HG03469 (cell line): ENCODE measurements around the gene SASH1.

Experiments used
- ATAC-seq: cut with Tn5 transposase; IDR thresholded peaks from one replicate; pipeline ENCODE4 v1.9.1; 2021; ENCODE audit warnings: mild to moderate bottlenecking, moderate library complexity, moderate number of reproducible peaks; ENCODE audit not compliant: unreplicated experiment

The SASH1 gene

DNA sequence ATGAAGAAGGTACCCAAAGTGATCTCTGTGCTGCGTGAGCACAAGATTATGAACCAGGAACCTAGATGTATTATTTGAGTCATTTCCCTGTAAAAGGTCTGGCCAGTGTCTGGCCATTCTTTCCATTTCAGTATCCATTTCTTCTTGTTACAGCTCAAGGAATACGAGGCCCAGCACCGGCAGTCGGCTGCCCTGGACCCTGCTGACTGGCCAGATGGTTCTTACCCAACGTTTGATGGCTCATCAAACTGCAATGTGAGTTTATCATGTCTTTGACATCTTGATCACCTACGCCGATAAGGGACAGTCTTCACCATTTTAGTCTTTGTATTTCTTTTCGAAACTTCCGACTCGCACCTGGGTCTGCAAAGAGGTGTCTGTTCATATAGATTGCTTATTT is 144.8 kb downstream of the SASH1 start:
- no peak for ATAC-seq

DNA sequence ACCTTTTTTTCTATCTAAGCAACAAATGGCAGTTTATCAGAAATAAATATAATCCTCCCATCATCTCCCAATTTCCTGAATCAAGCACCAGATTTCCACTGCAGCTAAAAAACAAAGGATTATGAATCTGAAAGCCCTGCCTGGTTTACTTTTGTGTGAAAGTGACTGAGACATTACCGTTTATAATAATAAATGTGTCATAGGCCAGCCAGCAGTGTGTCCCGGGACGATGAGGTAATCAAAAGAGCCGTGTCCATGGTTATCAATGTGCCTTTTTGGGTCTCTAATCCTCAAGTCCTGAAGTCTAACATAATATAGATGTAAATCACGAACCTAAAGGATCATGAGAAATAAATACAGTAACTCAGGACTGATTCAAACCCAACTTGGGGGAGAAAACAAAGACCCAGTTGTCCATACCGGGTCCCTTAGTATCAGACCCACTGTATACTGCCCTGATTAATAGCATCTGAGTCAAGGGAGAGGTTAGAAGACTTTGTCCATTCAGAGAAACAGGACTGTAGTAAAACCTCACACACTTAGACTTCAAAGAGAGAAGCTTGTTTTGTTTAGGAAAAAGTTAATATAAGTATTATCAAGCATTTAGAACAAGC is 149.1 kb downstream of the SASH1 start:
- no peak for ATAC-seq

DNA sequence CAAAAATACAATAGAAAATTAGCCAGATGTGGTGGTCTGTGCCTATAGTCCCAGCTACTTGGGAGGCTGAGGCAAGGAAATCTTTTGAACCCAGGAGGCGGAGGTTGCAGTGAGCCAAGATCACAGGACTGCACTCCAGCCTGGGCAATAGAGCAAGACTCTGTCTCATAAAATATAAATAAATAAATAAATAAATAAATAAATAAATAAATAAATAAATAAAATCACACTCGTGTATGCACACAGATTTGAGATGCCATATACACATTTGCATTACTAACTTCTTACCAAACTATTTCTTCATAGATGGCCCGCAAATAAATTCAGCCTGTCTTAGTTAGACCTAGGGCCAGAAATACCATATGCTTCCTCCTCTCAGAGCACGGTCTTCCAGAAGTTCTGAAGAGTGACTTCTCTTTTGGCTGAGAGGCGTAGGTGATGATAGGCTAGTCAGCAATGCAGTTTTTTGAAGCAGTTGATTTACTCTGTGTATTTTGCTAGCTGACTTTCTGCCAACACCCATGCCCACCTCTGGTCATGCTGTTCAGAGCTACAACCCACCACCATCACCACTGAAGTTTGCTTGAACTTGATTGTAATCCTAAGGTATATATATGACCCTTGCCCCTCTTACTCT is 150.1 kb downstream of the SASH1 start:
- ATAC-seq = no peak

DNA sequence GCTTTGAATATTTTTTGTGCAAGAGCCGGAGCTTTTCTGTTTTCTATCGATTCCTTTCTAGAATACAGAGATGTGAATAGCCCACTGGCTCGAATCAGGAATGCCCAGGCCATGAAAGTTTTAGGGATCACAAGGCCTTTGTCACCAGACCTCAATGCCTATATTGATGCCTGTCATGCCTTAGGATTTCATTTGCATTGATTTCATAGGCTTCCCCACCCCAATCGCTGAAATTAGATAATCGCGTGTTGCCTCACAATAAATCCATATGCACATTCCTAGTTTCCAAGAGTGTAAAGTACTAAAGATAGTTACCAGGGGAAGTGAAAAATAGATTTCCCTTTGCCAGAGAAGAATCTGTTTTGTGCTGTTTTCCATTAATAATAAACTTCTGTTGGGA is 150.8 kb downstream of the SASH1 start:
- ATAC-seq = no peak

DNA sequence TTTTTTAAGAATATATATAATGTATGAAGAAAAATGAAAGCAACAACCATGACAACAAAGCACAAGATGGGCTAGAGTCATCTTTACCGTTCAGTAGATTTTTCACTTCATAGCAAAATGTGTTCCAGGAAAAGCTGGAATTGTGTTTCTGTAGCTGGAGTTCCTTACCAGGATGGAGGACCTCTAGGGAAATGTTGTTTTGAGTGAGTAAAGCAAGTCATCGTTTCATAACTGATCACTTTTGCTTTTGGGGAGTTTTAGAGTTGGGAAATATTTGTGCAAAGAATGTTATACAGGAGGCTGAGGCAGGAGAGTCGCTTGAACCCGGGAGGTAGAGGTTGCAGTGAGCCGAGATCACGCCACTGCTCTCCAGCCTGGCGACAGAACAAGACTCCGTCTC is 151.6 kb downstream of the SASH1 start:
- ATAC-seq = no peak

DNA sequence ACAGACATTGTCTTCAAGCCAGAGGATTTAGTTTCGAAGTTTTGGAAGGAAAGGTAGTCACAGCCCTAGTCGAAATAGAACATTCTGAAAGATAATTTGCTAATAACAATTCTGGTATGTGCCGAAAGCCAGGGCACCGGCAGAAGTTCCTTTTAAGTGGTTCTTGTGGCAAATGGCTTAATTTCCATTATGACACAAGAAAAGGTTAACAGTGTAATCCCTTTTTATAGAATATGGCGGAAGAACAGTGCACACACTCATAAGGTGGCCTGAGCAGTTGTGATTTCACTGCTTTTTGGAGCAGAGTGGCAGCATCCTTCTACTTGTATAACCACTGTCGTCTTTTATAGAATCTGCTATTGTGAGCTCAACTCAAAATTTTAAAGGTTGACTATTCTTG is 152.4 kb downstream of the SASH1 start:
- no peak for ATAC-seq

DNA sequence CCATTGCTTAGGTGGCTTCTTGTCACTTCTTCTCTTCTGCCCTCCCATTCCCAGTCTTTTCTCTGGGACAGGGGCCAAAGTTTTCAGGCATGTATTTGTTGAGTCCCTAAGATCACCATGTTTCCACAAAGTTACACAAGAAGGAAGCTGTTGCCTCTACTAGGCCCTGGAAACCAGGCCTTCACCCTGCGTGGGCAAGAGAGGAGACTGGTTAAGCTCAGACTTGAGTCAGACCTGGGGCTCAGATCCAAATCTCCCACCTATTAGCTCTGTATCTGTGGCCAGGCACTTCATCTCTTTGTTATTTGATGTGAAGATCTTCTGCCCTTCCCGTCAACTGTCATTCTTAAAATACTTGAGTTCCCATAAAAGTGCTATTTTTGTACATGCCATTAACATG is 154.6 kb downstream of the SASH1 start:
- no peak for ATAC-seq

DNA sequence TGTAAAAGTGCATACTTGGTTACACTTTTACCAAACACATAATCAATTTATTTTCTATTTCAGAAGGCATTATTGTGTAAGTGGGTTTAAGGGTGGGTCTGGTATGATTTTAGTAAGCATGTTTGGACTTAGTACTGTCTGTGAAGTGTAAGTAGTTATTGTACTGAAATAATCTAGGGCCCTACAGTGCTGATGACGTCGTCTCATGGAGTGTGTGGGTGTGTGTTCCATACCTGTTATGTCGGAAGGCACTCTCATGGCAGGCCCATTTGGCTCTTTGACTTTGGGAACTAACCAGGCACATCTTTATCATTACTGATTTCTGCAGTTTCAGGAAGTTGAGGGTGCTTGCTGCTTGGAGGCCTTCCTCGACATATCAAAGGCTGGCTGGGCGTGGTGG is 155.1 kb downstream of the SASH1 start:
- ATAC-seq = no peak

DNA sequence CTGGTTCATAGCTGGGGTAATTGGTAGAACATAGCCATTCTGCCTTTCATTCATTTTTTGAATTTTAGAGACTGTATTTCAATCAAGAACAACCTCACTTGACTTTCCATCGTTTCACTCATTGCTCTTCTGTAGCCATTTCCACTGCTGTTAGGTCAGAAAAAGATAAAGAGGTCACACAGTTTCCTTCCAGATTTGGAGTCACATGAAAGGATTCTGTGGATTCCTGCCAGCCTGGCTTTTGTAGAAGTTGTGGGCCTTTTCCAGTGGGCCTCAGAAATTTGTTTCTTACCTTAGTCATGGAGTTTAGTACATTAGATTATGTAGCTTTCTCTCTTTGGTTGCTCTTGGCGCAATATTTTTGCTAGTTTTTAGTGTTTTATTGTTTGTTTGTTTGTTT is 157.8 kb downstream of the SASH1 start:
- ATAC-seq = no peak

DNA sequence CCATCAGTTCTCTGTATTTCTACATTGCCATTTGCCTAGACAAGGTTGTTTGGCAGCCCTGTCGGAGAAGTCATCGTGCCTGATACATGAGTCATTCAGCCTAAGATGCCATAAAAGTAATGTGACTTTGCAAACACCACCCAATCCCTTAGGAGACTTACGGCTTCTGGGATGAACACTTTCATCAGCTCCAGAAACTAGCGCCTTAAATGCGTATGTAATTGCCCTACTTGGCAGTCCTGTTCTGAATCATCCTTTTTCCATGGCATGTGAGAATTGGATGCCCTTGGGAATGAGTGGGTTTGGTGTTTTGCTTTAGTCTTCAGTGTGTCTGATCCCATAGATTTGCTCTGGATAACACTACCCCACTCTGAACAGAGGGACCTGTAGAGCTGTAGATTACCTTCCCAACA is 158.5 kb downstream of the SASH1 start:
- no peak for ATAC-seq

DNA sequence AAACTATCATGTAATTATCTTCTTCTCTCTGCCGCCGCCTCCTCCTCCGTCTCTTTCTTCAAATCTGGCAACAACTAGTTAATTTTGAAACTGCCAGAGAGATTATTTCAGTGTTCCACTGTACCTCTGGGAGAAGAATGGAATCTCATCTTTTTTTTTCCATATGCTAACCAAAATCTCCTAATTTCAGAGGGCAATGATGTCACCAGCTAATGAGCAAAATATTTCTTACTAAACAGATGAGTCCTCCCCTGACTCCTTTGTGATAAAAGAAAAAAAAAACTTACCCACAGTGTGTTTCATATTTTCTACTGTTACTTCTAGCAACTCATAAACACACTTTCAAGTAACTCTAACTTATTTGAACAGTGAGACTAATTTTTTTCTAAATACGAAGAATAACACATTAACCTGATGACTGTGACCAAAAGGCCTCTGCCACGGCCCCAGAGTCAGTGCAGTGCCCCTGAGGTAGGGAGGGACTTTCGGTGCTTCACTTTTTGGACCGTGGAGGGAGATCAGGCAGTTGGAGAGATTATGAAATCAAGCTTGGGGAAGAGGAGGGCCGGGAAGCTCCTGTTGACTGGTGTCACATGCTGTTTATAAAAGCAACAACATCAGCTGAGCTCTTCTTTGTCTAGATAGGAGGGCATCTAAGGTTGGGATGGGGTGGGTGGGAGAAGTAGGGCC is 159.6 kb downstream of the SASH1 start:
- ATAC-seq = no peak

DNA sequence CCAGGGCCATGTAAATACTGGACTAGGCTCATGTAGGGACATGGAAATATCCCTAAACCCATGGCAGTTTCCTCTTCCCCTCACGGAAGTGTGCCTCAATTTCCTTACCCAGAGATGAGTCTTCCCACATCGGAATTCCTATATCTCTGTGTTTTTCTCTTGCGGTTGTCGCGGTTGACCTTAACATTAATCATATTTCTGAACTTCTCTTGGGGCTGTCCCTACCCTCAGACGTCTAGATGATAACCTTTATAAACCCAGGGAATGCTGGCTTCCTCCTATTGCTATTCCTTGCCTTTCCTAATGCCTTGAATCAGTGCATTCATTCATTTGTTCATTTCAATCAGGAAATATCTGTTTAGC is 160.1 kb downstream of the SASH1 start:
- ATAC-seq = no peak

DNA sequence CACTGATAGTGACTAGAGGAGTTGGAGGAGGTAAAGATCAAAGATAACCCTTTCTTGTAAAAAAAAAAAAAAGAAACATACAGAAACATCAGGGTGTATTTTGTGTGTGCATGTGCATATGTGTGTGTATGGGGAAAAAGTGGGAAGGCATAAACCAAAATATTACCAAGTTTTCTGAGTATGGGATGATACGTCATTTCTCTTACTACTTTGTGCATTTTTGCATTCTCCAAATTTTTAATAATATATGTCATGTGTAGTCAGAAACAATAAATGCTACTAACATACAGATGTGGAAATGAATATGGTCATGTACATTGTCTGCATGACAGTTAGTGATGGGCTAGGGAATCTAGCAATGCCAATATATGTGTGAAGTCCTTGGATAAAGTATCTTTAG is 161.1 kb downstream of the SASH1 start:
- ATAC-seq = no peak

DNA sequence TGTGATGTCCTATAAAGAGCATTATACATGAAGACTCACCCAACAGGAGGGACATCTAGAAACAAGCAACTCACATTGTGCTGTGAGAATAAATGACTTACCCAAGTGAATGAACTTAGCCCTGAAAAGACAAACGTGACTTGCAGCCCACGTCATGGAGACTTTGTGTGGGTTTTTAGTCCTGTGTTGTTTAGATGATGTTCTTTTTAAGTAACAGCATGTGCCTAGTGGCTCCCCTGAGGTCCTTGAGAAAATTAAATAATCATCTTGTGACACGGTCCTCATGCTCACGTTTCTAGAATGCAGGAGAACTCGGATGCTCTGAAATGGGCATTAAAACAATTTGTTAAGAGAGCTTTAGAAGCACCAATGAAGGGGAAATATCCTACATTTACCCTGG is 165.1 kb downstream of the SASH1 start:
- ATAC-seq = no peak

DNA sequence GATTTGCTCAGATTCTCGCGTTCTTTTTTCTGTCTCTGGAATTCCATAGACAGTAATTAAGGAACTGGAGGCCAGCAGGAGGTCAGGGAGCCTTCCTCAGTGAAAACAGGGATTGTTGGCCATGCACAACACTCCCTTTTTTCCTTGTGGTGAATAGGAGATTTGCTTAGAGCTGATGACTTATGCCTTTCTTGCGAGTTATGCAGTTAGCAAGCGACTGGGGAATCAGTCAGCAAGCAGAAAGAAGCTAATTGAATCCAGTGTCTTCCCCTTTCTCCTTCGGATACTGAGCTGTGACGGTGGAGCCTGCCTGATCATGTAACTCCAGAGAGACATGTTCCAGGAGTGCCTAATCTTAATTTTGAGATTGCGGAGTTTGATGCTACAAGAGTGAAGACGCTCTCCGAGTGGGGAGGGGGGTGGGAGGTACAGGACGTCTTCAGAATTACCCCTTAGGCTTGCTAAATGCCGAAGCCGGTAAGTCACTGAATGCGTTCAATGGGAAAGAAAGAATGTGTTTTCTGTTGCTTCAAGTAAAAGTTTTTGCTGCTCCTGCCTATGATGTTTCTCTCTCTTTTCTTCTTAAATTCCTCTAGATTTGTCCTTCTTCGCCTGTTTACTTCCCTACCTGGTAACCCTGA is 165.9 kb downstream of the SASH1 start:
- no peak for ATAC-seq

DNA sequence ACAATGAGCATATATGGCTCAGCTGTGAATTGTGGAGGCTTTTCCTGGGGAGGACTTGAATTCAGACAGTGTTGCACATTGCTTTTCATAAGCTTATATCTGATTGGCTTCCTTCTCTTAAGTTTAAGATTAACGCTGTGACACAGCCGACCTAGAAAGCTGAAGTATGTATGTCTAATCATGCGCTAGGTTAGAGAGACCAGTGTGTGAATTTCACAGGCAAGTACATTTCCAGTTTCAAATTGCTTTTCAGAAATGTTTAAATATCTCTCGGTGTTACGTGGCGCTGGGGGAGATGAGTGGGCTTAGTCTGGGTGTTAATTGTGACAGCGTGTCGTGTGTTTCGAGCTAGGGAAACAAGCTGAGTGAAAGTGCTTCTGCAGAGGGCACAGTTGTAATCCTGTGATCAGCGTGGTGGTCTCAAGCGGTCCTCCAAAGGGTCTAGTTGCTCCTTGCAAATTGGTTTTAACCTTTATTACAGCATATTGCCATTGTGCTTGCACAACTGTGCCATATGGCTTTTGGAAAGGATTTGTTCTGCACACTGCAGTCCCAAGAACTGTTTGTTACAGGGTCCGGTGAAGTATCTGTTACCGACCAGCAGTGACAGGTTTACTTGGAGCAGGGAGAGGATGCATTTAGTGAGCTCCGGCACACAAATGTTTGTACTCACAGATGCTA is 166.6 kb downstream of the SASH1 start:
- no peak for ATAC-seq

DNA sequence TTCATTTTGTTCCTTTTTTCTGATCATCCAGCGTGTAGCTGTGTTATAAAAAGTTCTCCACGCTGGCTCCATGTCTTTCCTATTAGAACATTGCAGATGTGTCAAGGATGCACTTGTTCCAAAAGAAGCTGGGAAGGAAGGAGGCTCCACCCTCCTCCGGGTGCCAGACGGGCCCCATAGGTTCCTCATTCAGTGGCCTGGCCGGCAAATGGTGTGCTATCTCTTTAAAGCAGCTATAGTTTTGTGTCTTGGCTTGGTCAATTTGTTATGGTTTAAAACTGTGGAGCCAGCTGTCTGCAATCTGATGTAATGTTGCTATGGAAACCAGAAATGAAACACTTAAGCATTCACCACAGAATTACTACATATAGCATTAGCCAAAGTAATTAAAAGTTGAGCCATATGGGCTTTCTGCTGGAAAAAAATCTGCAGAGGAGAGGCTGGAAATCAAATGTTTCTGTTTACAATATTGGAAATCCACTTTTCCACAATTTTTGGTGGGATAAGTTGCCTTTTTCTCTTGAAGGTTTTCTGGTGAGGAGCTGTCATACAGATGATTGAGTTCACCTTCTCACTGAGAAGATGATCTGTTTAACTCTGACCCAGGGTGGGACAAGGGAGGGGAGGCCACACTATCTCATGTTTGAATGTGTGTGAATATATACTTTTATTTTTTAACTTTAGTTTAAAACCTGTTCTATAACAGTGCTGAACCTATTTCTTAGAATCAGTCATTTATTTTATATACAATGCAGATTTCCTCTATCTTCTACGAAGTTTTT is 167.4 kb downstream of the SASH1 start:
- ATAC-seq = peak; percentile 61

DNA sequence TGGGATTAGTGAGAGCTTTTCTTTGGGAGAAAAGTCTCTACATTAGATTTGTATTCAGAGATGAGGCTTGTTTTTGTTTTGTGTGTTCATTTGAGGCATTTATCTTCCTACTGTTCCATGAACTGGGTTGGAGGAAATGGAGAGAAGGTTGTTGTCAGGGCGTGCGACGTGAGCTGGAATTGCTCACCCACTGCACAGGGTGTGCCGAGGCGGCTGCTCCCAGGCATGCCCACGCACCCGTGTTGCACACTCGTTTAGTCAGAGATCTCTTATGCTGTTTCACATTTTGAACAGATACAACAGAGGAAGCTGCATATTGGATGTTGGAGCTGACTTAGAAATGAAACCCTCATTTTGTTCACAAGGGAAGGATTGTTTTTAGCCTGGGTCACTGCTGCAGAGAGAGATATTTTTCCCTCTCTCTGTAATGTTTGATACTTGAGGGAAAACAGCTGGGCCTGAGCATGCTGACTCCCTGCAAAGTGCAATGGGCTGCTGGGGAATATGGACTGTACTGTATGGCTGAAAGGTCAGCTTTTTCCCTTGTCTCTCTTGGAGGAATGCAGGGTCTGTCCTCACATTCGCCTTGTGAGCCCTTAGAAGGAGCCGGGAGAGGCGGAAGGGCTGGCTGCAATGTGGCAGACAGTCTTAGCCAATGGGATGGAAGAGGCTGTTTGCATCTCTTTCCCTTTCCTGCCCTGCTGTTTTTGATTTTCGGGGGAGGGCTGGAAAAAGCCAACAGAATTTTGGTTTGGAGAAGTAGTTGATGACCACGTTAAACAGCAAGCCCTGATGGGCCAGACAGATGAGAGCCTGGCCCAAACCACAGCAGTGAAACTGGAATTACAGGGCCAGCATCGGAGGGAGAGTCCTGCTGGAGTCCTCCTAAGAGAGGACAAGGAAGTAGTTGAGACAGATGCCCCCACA is 170.8 kb downstream of the SASH1 start:
- ATAC-seq = no peak

DNA sequence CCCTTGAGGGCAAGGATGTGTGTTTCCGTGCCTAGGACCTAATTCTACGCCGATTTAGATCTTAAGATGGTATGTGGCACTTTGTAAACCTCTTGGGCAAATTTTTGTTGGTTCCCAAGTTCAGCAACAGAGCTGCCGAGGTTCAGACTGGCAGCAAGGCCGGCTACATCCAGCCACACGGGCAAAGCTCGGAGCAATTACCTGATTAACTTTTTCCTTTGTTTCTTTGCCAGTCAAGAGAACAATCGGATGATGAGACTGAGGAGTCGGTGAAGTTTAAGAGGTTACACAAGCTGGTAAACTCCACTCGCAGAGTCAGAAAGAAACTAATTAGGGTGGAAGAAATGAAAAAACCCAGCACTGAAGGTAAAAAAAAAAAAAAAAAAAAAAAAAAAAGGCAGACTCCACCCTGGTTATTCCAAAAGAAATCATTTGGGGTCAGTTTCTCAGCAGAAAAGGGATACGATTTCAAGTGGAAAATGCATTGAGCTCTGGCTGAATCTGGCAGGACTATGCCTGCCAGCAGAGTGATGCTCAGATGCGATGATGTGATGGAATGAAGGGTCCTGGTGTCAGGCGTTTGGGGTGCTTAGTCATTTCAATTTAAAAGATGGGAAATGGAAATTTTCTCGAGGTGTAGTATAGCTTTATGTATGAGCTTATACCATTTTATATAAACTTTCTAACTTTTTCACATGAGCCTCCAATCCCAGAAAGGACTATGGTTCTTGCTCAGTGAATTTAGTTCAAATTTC is 171.6 kb downstream of the SASH1 start:
- no peak for ATAC-seq
